A549 (cell line): Measurements from ENCODE around the gene PTK7. TPM values are rescaled to one million over a fixed set of nuclear protein-coding genes. Genes with fewer than 3 reads are reported as not detected.
"Not testable (repeated sequence)": the region's sequence is repeated elsewhere in the genome, so short reads cannot be mapped to it uniquely, and the experiment has no call there.

Experiments used
- ATAC-seq, 2 experiments: fragments of 200-7000 bp in 1 of 2; fragments of >200 bp in 1 of 2; cut with Nextera tagmentation in 1 of 2; cut with Tn5 transposase in 1 of 2; 3 replicates each; pipeline versions ENCODE4 v1.8.0 to v1.9.1; 2018 to 2020; ENCODE audit warnings: mild to moderate bottlenecking in 1 of 2, moderate library complexity in 1 of 2
- CTCF ChIA-PET: fragments of 300-600 bp; sonication (Branson Sonifier 250); formaldehyde crosslinking; extraction: SDS; loops from one replicate; lab custom pipeline; 2021; ENCODE audit warnings: antibody characterized with exemption, inconsistent platforms; lab: Yijun Ruan, JAX
- POLR2A ChIA-PET: fragments of 350-600 bp; formaldehyde crosslinking; extraction: SDS; loops from one replicate; lab custom pipeline; 2021; ENCODE audit warnings: antibody characterized with exemption, inconsistent platforms; lab: Yijun Ruan, JAX
- DNase-seq, 2 experiments: peaks; one replicate each; pipeline versions ENCODE4 v3.0.0 to v3.0.0-alpha.2; 2011 to 2016; ENCODE audit warnings: low read depth in 1 of 2, low spot score in 1 of 2
- FAIRE-seq: peaks from 2 replicates; lab custom pipeline; 2011; peaks lifted over from hg19 to GRCh38; lab: Jason Lieb, UNC
- H3K27ac ChIP-seq, 2 experiments: fragments of >200 bp; sonication (Bioruptor Twin); formaldehyde crosslinking; 3 replicates each; pipeline ENCODE4 v1.5.1; 2016 to 2017
- H3K4me1 ChIP-seq: fragments of >200 bp; sonication (Bioruptor Twin); formaldehyde crosslinking; 3 replicates; pipeline ENCODE4 v1.6.1; 2016
- H3K4me2 ChIP-seq: fragments of >200 bp; sonication (Bioruptor Twin); formaldehyde crosslinking; 3 replicates; pipeline ENCODE4 v1.6.1; 2016
- H3K4me3 ChIP-seq: fragments of >200 bp; sonication (Bioruptor Twin); formaldehyde crosslinking; 3 replicates; pipeline ENCODE4 v1.5.1; 2016
- H3K9me3 ChIP-seq: fragments of >200 bp; sonication (Bioruptor Twin); formaldehyde crosslinking; 3 replicates; pipeline ENCODE4 v1.6.1; 2016
- BCL3 ChIP-seq: fragments of >200 bp; sonication (Bioruptor Twin); formaldehyde crosslinking; IDR thresholded peaks from 3 replicates; pipeline ENCODE4 v1.6.1; 2016
- BHLHE40 ChIP-seq: IDR thresholded peaks from 2 replicates; pipeline ENCODE4 v1.6.1; 2012; ENCODE audit warnings: low read depth, low read length, inconsistent platforms
- CBX2 ChIP-seq: fragments of 200-600 bp; sonication (generic); IDR thresholded peaks from 2 replicates; pipeline ENCODE4 v1.6.1; 2016; ENCODE audit warnings: low read depth, mild to moderate bottlenecking, borderline replicate concordance
- CEBPB ChIP-seq, 2 experiments: fragments of >200 bp in 1 of 2; sonication (Bioruptor Twin) in 1 of 2; formaldehyde crosslinking in 1 of 2; IDR thresholded peaks; 2 replicates each; pipeline ENCODE4 v1.6.1; 2012 to 2016
- CHD4 ChIP-seq: fragments of 200-600 bp; sonication (generic); IDR thresholded peaks from 2 replicates; pipeline ENCODE4 v1.6.1; 2016; ENCODE audit warnings: antibody characterized with exemption, mild to moderate bottlenecking, borderline replicate concordance
- EHMT2 ChIP-seq: fragments of 200-600 bp; sonication (generic); IDR thresholded peaks from 2 replicates; pipeline ENCODE4 v1.6.1; 2016; ENCODE audit warnings: antibody characterized with exemption, low read depth, mild to moderate bottlenecking, moderate library complexity
- EP300 ChIP-seq, 2 experiments: fragments of >200 bp; sonication (Bioruptor Twin); formaldehyde crosslinking; IDR thresholded peaks; 2 replicates in 1 of 2; 3 replicates in 1 of 2; pipeline ENCODE4 v1.6.1; 2016 to 2017
- GATA3 ChIP-seq: IDR thresholded peaks from 2 replicates; pipeline ENCODE4 v1.6.1; 2012; ENCODE audit warnings: borderline replicate concordance
- HDAC2 ChIP-seq: fragments of 200-600 bp; sonication (generic); IDR thresholded peaks from 2 replicates; pipeline ENCODE4 v1.6.1; 2016
- HEYL ChIP-seq: fragments of 250-450 bp; sonication (Bioruptor Pico); IDR thresholded peaks from 2 replicates; pipeline ENCODE4 v1.8.0; 2021; ENCODE audit warnings: mild to moderate bottlenecking, moderate library complexity
- KDM5A ChIP-seq: fragments of 200-600 bp; sonication (generic); IDR thresholded peaks from 2 replicates; pipeline ENCODE4 v1.6.1; 2016; ENCODE audit warnings: antibody characterized with exemption, mild to moderate bottlenecking
- MYC ChIP-seq: IDR thresholded peaks from 2 replicates; pipeline ENCODE4 v1.6.1; 2012; ENCODE audit warnings: mild to moderate bottlenecking, inconsistent platforms, low read length, improper control_type of control experiment, borderline replicate concordance
- PBX3 ChIP-seq: IDR thresholded peaks from 2 replicates; pipeline ENCODE4 v1.6.1; 2012
- POLR2A ChIP-seq: IDR thresholded peaks from 2 replicates; pipeline ENCODE4 v1.6.1; 2012; ENCODE audit warnings: mild to moderate bottlenecking, low read length
- RARB ChIP-seq: fragments of 250-450 bp; sonication (Bioruptor Pico); IDR thresholded peaks from 2 replicates; pipeline ENCODE4 v1.8.0; 2021; ENCODE audit warnings: mild to moderate bottlenecking, moderate library complexity
- RCOR1 ChIP-seq: fragments of 150-350 bp; IDR thresholded peaks from 2 replicates; pipeline ENCODE4 v1.6.1; 2014; ENCODE audit warnings: antibody characterized with exemption, low read length, low read depth
- RFX5 ChIP-seq: fragments of 450-650 bp; IDR thresholded peaks from 2 replicates; pipeline ENCODE4 v1.7.1; 2014; ENCODE audit warnings: antibody characterized with exemption, mild to moderate bottlenecking, moderate library complexity
- SMC3 ChIP-seq: fragments of >200 bp; sonication (Bioruptor Twin); formaldehyde crosslinking; IDR thresholded peaks from 3 replicates; pipeline ENCODE4 v1.6.1; 2018; ENCODE audit warnings: inconsistent platforms
- TFCP2L1 ChIP-seq: fragments of 250-450 bp; sonication (Bioruptor Pico); IDR thresholded peaks from 2 replicates; pipeline ENCODE4 v1.5.0; 2021; ENCODE audit warnings: mild to moderate bottlenecking
- ZFP36 ChIP-seq: fragments of 450-650 bp; IDR thresholded peaks from 2 replicates; pipeline ENCODE4 v1.6.1; 2014; ENCODE audit warnings: borderline replicate concordance; ENCODE audit not compliant: partially characterized antibody
- ZNF302 ChIP-seq: fragments of 250-450 bp; sonication (Bioruptor Pico); IDR thresholded peaks from 2 replicates; pipeline ENCODE4 v1.9.0; 2021; ENCODE audit warnings: inconsistent platforms, mild to moderate bottlenecking, moderate library complexity
- WGBS: methylation state at CpG from one replicate; pipeline ENCODE4 v1.1.6; 2017; ENCODE audit errors: missing lambda C conversion rate; 5-methylcytosine and 5-hydroxymethylcytosine counted together
- polyA plus RNA-seq, 4 experiments: library from polyadenylated mRNA; depleted of rRNA in 3 of 4; stranded (reverse); fragments of >200 nt; fragmentation: RNase III in 1 of 4; extraction: RNeasy Plus Mini Kit Qiagen cat#74134 plus additional on column Dnase treatment in 1 of 4; gene quantifications; 2 replicates in 3 of 4; 3 replicates in 1 of 4; pipeline ENCODE4 v1.2.3, GENCODE V29; 2011 to 2017

PTK7 gene
- polyA plus RNA-seq, 2 of the 4 experiments (the other 2 are of a cell fraction) = 2.8 to 5.6 TPM

- CTCF ChIA-PET = interaction anchor here (0.6 kb wide), 1 partner anchor 10 kb away, joined by 3 read pairs; no protein-coding TSS in a partner anchor
- ATAC-seq (no peak), DNase-seq (no peak), FAIRE-seq (no peak)
- H3K4me3 ChIP-seq = no peak overlapping the region
- TF ChIP-seq CBX2 (no peak), KDM5A (no peak), ZFP36 (no peak), GATA3 (no peak), POLR2A (no peak), EHMT2 (no peak), BHLHE40 (no peak), ZNF302 (CRISPR knock-in tag) (no peak), HEYL (CRISPR knock-in tag) (no peak), RFX5 (no peak), HDAC2 (no peak), TFCP2L1 (CRISPR knock-in tag) (no peak)
- POLR2A ChIA-PET = interaction anchor here (0.8 kb wide), 2 partner anchors 11 to 46 kb away, joined by 3 to 5 read pairs; no protein-coding TSS in a partner anchor
- H3K27ac ChIP-seq = no peak overlapping the region
- no peaks in the 10 kb centered on the region for H3K9me3 ChIP-seq
- no peak overlapping the region for H3K4me2 ChIP-seq
- H3K4me1 ChIP-seq = no peaks in the 10 kb centered on the region
- WGBS = 98% methylated on average over 9 of the region's 18 CpGs
Observed at GRCh38 chr6:43040542-43041257, 35.4 kb upstream of the PTK7 start.

GRCh38 chr6:43041475-43041874 is 34.6 kb upstream of the PTK7 start:
- ChIA-PET CTCF (interaction anchor here (0.6 to 1.5 kb wide), 3 partner anchors 9 to 102 kb away, joined by 3 to 4 read pairs (median 3); no protein-coding TSS in a partner anchor), POLR2A (interaction anchor here (0.8 kb wide), 1 partner anchor 46 kb away, joined by 5 read pairs; no protein-coding TSS in a partner anchor)
- ATAC-seq, FAIRE-seq, H3K9me3 ChIP-seq, H3K4me3 ChIP-seq, H3K4me2 ChIP-seq, DNase-seq, H3K4me1 ChIP-seq, H3K27ac ChIP-seq: not testable (repeated sequence)
- 96% methylated on average over 8 of the region's 8 CpGs for WGBS

GRCh38 chr6:43043310-43043709 is 32.8 kb upstream of the PTK7 start:
- ChIA-PET CTCF (interaction anchor here (1.5 kb wide), 1 partner anchor 101 kb away, joined by 3 read pairs; no protein-coding TSS in a partner anchor), POLR2A (no interaction called here)
- 98% methylated on average over 8 of the region's 9 CpGs for WGBS
- no peak for FAIRE-seq
- no peaks in the 10 kb centered on the region for H3K9me3 ChIP-seq
- H3K27ac ChIP-seq = no peak overlapping the region
- DNase-seq = no peak
- ATAC-seq = no peak
- TF ChIP-seq CHD4 (no peak), RARB (CRISPR knock-in tag) (no peak), BCL3 (no peak), SMC3 (no peak), MYC (no peak), CEBPB (IDR thresholded peaks at IDR 0.05) (no peak), POLR2A (no peak), EHMT2 (no peak), RCOR1 (no peak), EP300 (IDR thresholded peaks at IDR 0.05) (no peak), PBX3 (no peak)
- no peaks in the 10 kb centered on the region for H3K4me1 ChIP-seq
- H3K4me3 ChIP-seq = no peak overlapping the region
- no peak overlapping the region for H3K4me2 ChIP-seq
